Loucy (cell line): ENCODE measurements around the gene RAB38.

Experiments used
- H2AFZ ChIP-seq: fragments of 200-600 bp; sonication (generic); 2 replicates; pipeline ENCODE4 v1.6.0; 2016; ENCODE audit warnings: antibody characterized with exemption, mild to moderate bottlenecking, low read length, moderate library complexity
- H3F3A ChIP-seq: fragments of 200-600 bp; 2 replicates; pipeline ENCODE4 v1.6.0; 2016; ENCODE audit warnings: antibody characterized with exemption, low read depth, mild to moderate bottlenecking
- H3K27me3 ChIP-seq: fragments of 200-600 bp; sonication (generic); 2 replicates; pipeline ENCODE4 v1.6.1; 2014; ENCODE audit warnings: low read length, mild to moderate bottlenecking; ENCODE audit not compliant: insufficient read depth, poor library complexity, severe bottlenecking
- H3K36me3 ChIP-seq: fragments of 200-600 bp; sonication (generic); 2 replicates; pipeline ENCODE4 v1.6.1; 2016; ENCODE audit warnings: low read length; ENCODE audit not compliant: insufficient read depth
- H3K4me1 ChIP-seq: fragments of 200-600 bp; sonication (generic); 2 replicates; pipeline ENCODE4 v1.5.1; 2014; ENCODE audit warnings: low read length, mild to moderate bottlenecking; ENCODE audit not compliant: insufficient read depth, poor library complexity, severe bottlenecking
- H3K4me2 ChIP-seq: fragments of 200-600 bp; sonication (generic); 2 replicates; pipeline ENCODE4 v1.6.0; 2014; ENCODE audit warnings: antibody characterized with exemption, low read length, low read depth, mild to moderate bottlenecking; ENCODE audit not compliant: poor library complexity, severe bottlenecking
- H3K4me3 ChIP-seq: fragments of 200-600 bp; sonication (generic); 2 replicates; pipeline ENCODE4 v1.5.1; 2014; ENCODE audit warnings: low read length, mild to moderate bottlenecking, mixed read lengths; ENCODE audit not compliant: poor library complexity, severe bottlenecking
- H3K79me2 ChIP-seq: fragments of 200-600 bp; sonication (generic); 2 replicates; pipeline ENCODE4 v1.6.1; 2014; ENCODE audit warnings: low read length; ENCODE audit not compliant: insufficient read depth
- H3K9ac ChIP-seq: fragments of 200-600 bp; sonication (generic); 2 replicates; pipeline ENCODE4 v1.6.0; 2014; ENCODE audit warnings: mild to moderate bottlenecking, low read depth, low read length, moderate library complexity; ENCODE audit not compliant: poor library complexity, severe bottlenecking
- H3K9me2 ChIP-seq: fragments of 200-600 bp; sonication (generic); replicated peaks from 2 replicates; pipeline ENCODE4 v1.6.1; 2016; ENCODE audit warnings: low read depth, low read length, mixed read lengths
- H3K9me3 ChIP-seq: fragments of 200-600 bp; sonication (generic); 2 replicates; pipeline ENCODE4 v1.6.1; 2014; ENCODE audit warnings: mild to moderate bottlenecking, antibody characterized with exemption, low read length, low read depth; ENCODE audit not compliant: insufficient read depth
- H4K20me1 ChIP-seq: fragments of 200-600 bp; sonication (generic); 2 replicates; pipeline ENCODE4 v1.6.0; 2014; ENCODE audit warnings: antibody characterized with exemption, low read length, mild to moderate bottlenecking; ENCODE audit not compliant: insufficient read depth, poor library complexity, severe bottlenecking
- CTCF ChIP-seq: fragments of 200-600 bp; sonication (generic); conservative IDR thresholded peaks from 2 replicates; pipeline ENCODE4 v1.5.1; 2014; ENCODE audit warnings: mild to moderate bottlenecking, antibody characterized with exemption, low read length
- EZH2phosphoT487 ChIP-seq: fragments of 200-600 bp; IDR thresholded peaks from 2 replicates; pipeline ENCODE4 v1.6.1; 2018; ENCODE audit warnings: antibody characterized with exemption, mild to moderate bottlenecking, moderate library complexity, borderline replicate concordance

Gene RAB38

GRCh38 chr11:88070437-88070836, 104.8 kb downstream of the RAB38 start:
- Histone ChIP-seq H3K9ac (no peak overlapping the region), H3K9me2 (no peaks in the 10 kb centered on the region), H2AFZ (peak overlapping the region; percentile 65), H4K20me1 (no peaks in the 10 kb centered on the region), H3K4me2 (peak overlapping the region; percentile 26), H3F3A (no peaks in the 10 kb centered on the region), H3K36me3 (no peaks in the 10 kb centered on the region), H3K4me3 (no peak overlapping the region), H3K79me2 (no peaks in the 10 kb centered on the region), H3K9me3 (no peaks in the 10 kb centered on the region; the same call in 1 of the 2 replicates), H3K27me3 (no peaks in the 10 kb centered on the region), H3K4me1 (peaks cover 30% of the 10 kb centered on the region)
- no peak for TF ChIP-seq EZH2phosphoT487
- TF ChIP-seq CTCF, result no peak

- Histone ChIP-seq H3F3A (no peaks in the 10 kb centered on the region), H3K4me2 (no peak overlapping the region), H3K9me2 (no peaks in the 10 kb centered on the region), H3K9ac (no peak overlapping the region), H3K36me3 (no peaks in the 10 kb centered on the region), H4K20me1 (no peaks in the 10 kb centered on the region), H3K79me2 (no peaks in the 10 kb centered on the region), H3K4me3 (no peak overlapping the region), H3K4me1 (peaks cover 30% of the 10 kb centered on the region), H3K9me3 (no peaks in the 10 kb centered on the region; the same call in 1 of the 2 replicates), H2AFZ (no peak overlapping the region), H3K27me3 (no peaks in the 10 kb centered on the region)
- TF ChIP-seq EZH2phosphoT487 (no peak), CTCF (no peak)
Observed at GRCh38 chr11:88068848-88069554, 106.2 kb downstream of the RAB38 start.

GRCh38 chr11:88066090-88066489, 109.2 kb downstream of the RAB38 start:
- H3F3A ChIP-seq, result no peaks in the 10 kb centered on the region
- H3K27me3 ChIP-seq, result no peaks in the 10 kb centered on the region
- peaks cover 24% of the 10 kb centered on the region for H3K4me1 ChIP-seq
- no peaks in the 10 kb centered on the region for H3K36me3 ChIP-seq
- H3K9me3 ChIP-seq, result no peaks in the 10 kb centered on the region
- H3K9ac ChIP-seq, result no peak overlapping the region
- H3K79me2 ChIP-seq, result no peaks in the 10 kb centered on the region
- H2AFZ ChIP-seq, result peak overlapping the region; percentile 53; the same call in 1 of the 2 replicates
- H4K20me1 ChIP-seq, result no peaks in the 10 kb centered on the region
- H3K4me3 ChIP-seq, result no peak overlapping the region
- H3K4me2 ChIP-seq, result no peak overlapping the region
- TF ChIP-seq CTCF (no peak), EZH2phosphoT487 (no peak)
- no peaks in the 10 kb centered on the region for H3K9me2 ChIP-seq
